GM12878 (cell line): ENCODE measurements around the gene AP1B1. TPM values are rescaled to one million over a fixed set of nuclear protein-coding genes. Genes with fewer than 3 reads are reported as not detected.
A peak's percentile ranks its signal among the peaks of the same experiment; 100 is the strongest.

Experiments used
- ATAC-seq: fragments of 200-7000 bp; cut with Tn5 transposase; 3 replicates; pipeline ENCODE4 v1.9.1; 2020; ENCODE audit warnings: mild to moderate bottlenecking, moderate library complexity
- BruUV-seq: library from RNA; stranded (reverse); fragments of 400-500 nt; replicated peaks from 2 replicates; lab custom pipeline; 2021; lab: Mats Ljungman, UMichigan
- CTCF ChIA-PET: fragments of 300-600 bp; sonication (Branson Sonifier 250); formaldehyde crosslinking; extraction: SDS; loops from one replicate; lab custom pipeline; 2021; ENCODE audit warnings: inconsistent platforms; lab: Yijun Ruan, JAX
- POLR2A ChIA-PET: fragments of 350-600 bp; formaldehyde crosslinking; extraction: SDS; loops from one replicate; lab custom pipeline; 2021; ENCODE audit warnings: inconsistent platforms; lab: Charles Lee
- RAD21 ChIA-PET: fragments of 300-600 bp; sonication (Branson Sonifier 250); formaldehyde crosslinking; loops from one replicate; lab custom pipeline; 2023; ENCODE audit warnings: antibody characterized with exemption; ENCODE audit not compliant: unreplicated experiment; lab: Charles Lee
- SMC1A ChIA-PET: fragments of 300-600 bp; sonication (Branson Sonifier 250); formaldehyde crosslinking; loops from one replicate; lab custom pipeline; 2023; ENCODE audit not compliant: unreplicated experiment, uncharacterized antibody; lab: Charles Lee
- DNase-seq: peaks from one replicate; pipeline ENCODE4 v3.0.0-alpha.2; 2011; ENCODE audit warnings: low read depth, low spot score
- FAIRE-seq: peaks from 3 replicates; lab custom pipeline; 2011; peaks lifted over from hg19 to GRCh38; lab: Jason Lieb, UNC
- H2AFZ ChIP-seq: 2 replicates; pipeline ENCODE4 v1.6.0; 2011; ENCODE audit warnings: low read depth, low read length, control low read depth; ENCODE audit not compliant: control insufficient read depth
- H3K27ac ChIP-seq: 2 replicates; pipeline ENCODE4 v1.5.1; 2011; ENCODE audit warnings: control low read depth; ENCODE audit not compliant: control insufficient read depth, insufficient read depth
- H3K27me3 ChIP-seq, 2 experiments: replicated peaks in 1 of 2; 2 replicates each; pipeline versions ENCODE4 v1.6.0 to v1.6.1; 2011; ENCODE audit warnings: low read length in 1 of 2; ENCODE audit not compliant: control insufficient read depth in 2 of 2, insufficient read depth in 2 of 2
- H3K36me3 ChIP-seq, 2 experiments: 2 replicates each; pipeline ENCODE4 v1.5.1; 2011; ENCODE audit warnings: low read length in 1 of 2; ENCODE audit not compliant: control insufficient read depth in 2 of 2, insufficient read depth in 2 of 2
- H3K4me1 ChIP-seq: 2 replicates; pipeline ENCODE4 v1.6.1; 2011; ENCODE audit warnings: mild to moderate bottlenecking, low read length, moderate library complexity, mixed read lengths; ENCODE audit not compliant: control insufficient read depth, insufficient read depth
- H3K4me2 ChIP-seq: 2 replicates; pipeline ENCODE4 v1.6.0; 2011; ENCODE audit warnings: control low read depth; ENCODE audit not compliant: control insufficient read depth, insufficient read depth
- H3K4me3 ChIP-seq: fragments of 200-600 bp; sonication (generic); 2 replicates; pipeline ENCODE4 v1.5.1; 2016
- H3K79me2 ChIP-seq: 2 replicates; pipeline ENCODE4 v1.6.0; 2011; ENCODE audit warnings: low read length; ENCODE audit not compliant: control insufficient read depth, insufficient read depth
- H3K9ac ChIP-seq: 2 replicates; pipeline ENCODE4 v1.8.0; 2011; ENCODE audit warnings: low read length, control low read depth, mixed read lengths; ENCODE audit not compliant: control insufficient read depth, insufficient read depth
- H3K9me3 ChIP-seq: replicated peaks from 3 replicates; pipeline ENCODE4 v1.5.1; 2011; ENCODE audit warnings: mild to moderate bottlenecking, low read length; ENCODE audit not compliant: control insufficient read depth, insufficient read depth
- H4K20me1 ChIP-seq: 2 replicates; pipeline ENCODE4 v1.6.0; 2011; ENCODE audit not compliant: control insufficient read depth, insufficient read depth
- EP300 ChIP-seq, 2 experiments: fragments of 150-350 bp in 1 of 2; IDR thresholded peaks; 2 replicates each; pipeline ENCODE4 v1.6.1; 2011 to 2012; ENCODE audit warnings: low read depth in 2 of 2, low read length in 2 of 2, borderline replicate concordance in 1 of 2, improper control_type of control experiment in 1 of 2, inconsistent platforms in 1 of 2; ENCODE audit not compliant: control insufficient read depth in 1 of 2
- HDGF ChIP-seq: fragments of 450-650 bp; IDR thresholded peaks from 2 replicates; pipeline ENCODE4 v1.6.1; 2016; ENCODE audit warnings: antibody characterized with exemption
- POLR2A ChIP-seq: IDR thresholded peaks from 2 replicates; pipeline ENCODE4 v1.6.1; 2011; ENCODE audit warnings: low read depth, mild to moderate bottlenecking, low read length
- TCF3 ChIP-seq: IDR thresholded peaks from 2 replicates; pipeline ENCODE4 v1.6.1; 2012; ENCODE audit warnings: low read depth, mild to moderate bottlenecking, low read length, borderline replicate concordance; ENCODE audit not compliant: insufficient read depth
- WGBS: methylation state at CpG from one replicate; pipeline ENCODE4 v1.1.6; 2016; ENCODE audit warnings: low lambda C conversion rate; ENCODE audit not compliant: insufficient replicate concordance, insufficient coverage; ENCODE audit errors: missing lambda C conversion rate; 5-methylcytosine and 5-hydroxymethylcytosine counted together
- in situ Hi-C: fragments of 300-500 bp; cut with MboI; formaldehyde crosslinking; loops from 9 replicates; pipeline ENCODE4 v1.14.3; 2018; ENCODE audit warnings: mixed read lengths
- intact Hi-C: fragments of 100-400 bp; cut with micrococcal nuclease; formaldehyde crosslinking; loops from one replicate; pipeline ENCODE4 v1.14.2; 2022; ENCODE audit not compliant: unreplicated experiment
- polyA plus RNA-seq, 11 experiments: library from polyadenylated mRNA; depleted of rRNA in 4 of 11; unstranded in 6 of 11; stranded (reverse) in 5 of 11; fragments of >200 nt; fragmentation: Nextera tagmentation in 4 of 11; fragmentation: Illumina TruSeq in 1 of 11; extraction: Ambion mirVana in 4 of 11; extraction: Trizol in 1 of 11; gene quantifications; 1 replicate in 1 of 11; 2 replicates in 10 of 11; pipeline versions ENCODE4 v1.2.1 to v1.2.3, GENCODE V29; 2011 to 2016; ENCODE audit warnings: inconsistent platforms in 2 of 11, missing spikeins in 2 of 11, low read depth in 1 of 11
- total RNA-seq, 4 experiments: library from RNA; depleted of rRNA in 3 of 4; stranded (reverse); fragments of >200 nt in 3 of 4; fragmentation: Illumina TruSeq in 1 of 4; extraction: Trizol in 1 of 4; gene quantifications; 2 replicates each; pipeline versions ENCODE4 v1.2.1 to v1.2.3, GENCODE V29; 2013 to 2021
- TF ChIP-seq, protein P1 (sequence below): fragments of 450-650 bp; IDR thresholded peaks from 2 replicates; pipeline ENCODE4 v1.6.1; 2018; ENCODE audit warnings: mild to moderate bottlenecking, low read depth, moderate library complexity; ENCODE audit not compliant: partially characterized antibody

The AP1B1 gene
- total and polyA plus RNA-seq, 10 of the 15 experiments (the other 5 are each of a cell fraction or from before 2014, with no cell fraction given) = 2.1 to 98.6 (median 57.8) TPM

DNA sequence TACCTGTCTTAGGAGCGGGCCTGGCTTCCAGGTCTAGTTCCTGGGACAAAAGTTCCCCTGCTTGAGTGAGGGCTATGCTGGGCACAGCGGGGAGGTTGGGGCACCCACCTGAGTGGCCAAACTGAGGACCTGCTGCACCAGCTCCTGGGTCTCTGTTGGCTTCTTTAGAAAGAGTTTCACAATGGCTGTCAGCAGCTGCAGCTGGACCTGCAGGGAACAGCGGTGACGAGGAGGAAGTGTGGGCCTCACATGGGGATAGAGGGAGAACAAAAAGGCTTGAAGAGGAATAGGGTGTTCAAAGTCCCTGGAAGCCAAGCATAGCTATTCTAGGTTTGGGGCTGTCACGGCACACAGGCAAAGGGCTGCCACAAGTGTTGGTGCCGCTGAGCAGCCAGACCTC, 46.2 kb downstream of the AP1B1 start (continued):
- TF ChIP-seq, protein P1, sequence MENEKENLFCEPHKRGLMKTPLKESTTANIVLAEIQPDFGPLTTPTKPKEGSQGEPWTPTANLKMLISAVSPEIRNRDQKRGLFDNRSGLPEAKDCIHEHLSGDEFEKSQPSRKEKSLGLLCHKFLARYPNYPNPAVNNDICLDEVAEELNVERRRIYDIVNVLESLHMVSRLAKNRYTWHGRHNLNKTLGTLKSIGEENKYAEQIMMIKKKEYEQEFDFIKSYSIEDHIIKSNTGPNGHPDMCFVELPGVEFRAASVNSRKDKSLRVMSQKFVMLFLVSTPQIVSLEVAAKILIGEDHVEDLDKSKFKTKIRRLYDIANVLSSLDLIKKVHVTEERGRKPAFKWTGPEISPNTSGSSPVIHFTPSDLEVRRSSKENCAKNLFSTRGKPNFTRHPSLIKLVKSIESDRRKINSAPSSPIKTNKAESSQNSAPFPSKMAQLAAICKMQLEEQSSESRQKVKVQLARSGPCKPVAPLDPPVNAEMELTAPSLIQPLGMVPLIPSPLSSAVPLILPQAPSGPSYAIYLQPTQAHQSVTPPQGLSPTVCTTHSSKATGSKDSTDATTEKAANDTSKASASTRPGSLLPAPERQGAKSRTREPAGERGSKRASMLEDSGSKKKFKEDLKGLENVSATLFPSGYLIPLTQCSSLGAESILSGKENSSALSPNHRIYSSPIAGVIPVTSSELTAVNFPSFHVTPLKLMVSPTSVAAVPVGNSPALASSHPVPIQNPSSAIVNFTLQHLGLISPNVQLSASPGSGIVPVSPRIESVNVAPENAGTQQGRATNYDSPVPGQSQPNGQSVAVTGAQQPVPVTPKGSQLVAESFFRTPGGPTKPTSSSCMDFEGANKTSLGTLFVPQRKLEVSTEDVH = no peak
- no peak for TF ChIP-seq TCF3
- no peak for TF ChIP-seq HDGF

DNA sequence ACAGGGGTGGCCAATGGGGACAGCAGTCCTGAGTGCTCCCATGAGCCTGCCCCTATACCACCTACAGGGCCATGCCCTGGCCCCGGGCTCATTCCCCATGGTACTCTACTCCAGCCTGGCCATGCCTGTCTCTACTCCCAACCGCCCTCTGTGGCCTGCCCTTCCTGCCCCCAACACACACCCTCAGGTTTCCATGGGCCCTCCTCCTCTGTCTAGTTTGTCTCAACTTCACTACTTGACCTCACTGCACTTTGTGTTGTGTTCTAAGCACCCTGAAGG, 46.6 kb downstream of the AP1B1 start:
- Histone ChIP-seq H3K9ac (no peak overlapping the region), H3K4me1 (no peaks in the 10 kb centered on the region), H3K4me3 (no peak overlapping the region), H3K36me3 (peaks cover 34 to 57% of the 10 kb centered on the region in 2 experiments), H3K27ac (no peak overlapping the region), H3K79me2 (no peaks in the 10 kb centered on the region), H3K9me3 (no peaks in the 10 kb centered on the region)
- 100% methylated on average over 2 of the region's 2 CpGs for WGBS
- no peak for FAIRE-seq
- in situ Hi-C loops = no loop called here
- CTCF ChIA-PET = interaction anchor here (1.1 kb wide), 1 partner anchor 19 kb away, joined by 3 read pairs; no protein-coding TSS in a partner anchor
- intact Hi-C loops = no loop called here
- POLR2A ChIA-PET = no interaction called here
- RAD21 ChIA-PET = no interaction called here
- TF ChIP-seq EP300 (IDR thresholded peaks at IDR 0.05; ENCODE audit: borderline replicate concordance in 1 of 2, control insufficient read depth in 1 of 2, low read depth in 2 of 2, low read length in 2 of 2) (no peak), POLR2A (peak; percentile 25; the same call in 1 of the 2 replicates)
- TF ChIP-seq, all 136 proteins: peak for 1
- SMC1A ChIA-PET = no interaction called here
- Histone ChIP-seq H3K4me2 (no peak overlapping the region), H3K27me3 (no peaks in the 10 kb centered on the region), H2AFZ (no peak overlapping the region), H4K20me1 (no peaks in the 10 kb centered on the region; the same call in 1 of the 2 replicates)
- no peak for DNase-seq
- no peak for ATAC-seq
- BruUV-seq = no TSS peak
